HG02840 (cell line): ENCODE data around the gene SMIM28.
A peak's percentile ranks its signal among the peaks of the same experiment; 100 is the strongest.

Experiments
- ATAC-seq: cut with Tn5 transposase; IDR thresholded peaks from one replicate; pipeline ENCODE4 v1.9.1; 2021; ENCODE audit warnings: mild to moderate bottlenecking, moderate library complexity, moderate number of reproducible peaks; ENCODE audit not compliant: unreplicated experiment, low FRiP score

The SMIM28 gene

GRCh38 chr6:138372711-138373463 lies 4.8 kb upstream of the SMIM28 start:
- no peak for ATAC-seq

GRCh38 chr6:138374230-138374629 lies 3.5 kb upstream of the SMIM28 start:
- ATAC-seq, result no peak

- no peak for ATAC-seq
These were observed 2.9 kb upstream of the SMIM28 start for GRCh38 chr6:138374815-138375214.

GRCh38 chr6:138377042-138377441 lies 663 bp upstream of the SMIM28 start:
- no peak for ATAC-seq

GRCh38 chr6:138378463-138378862 lies 758 bp downstream of the SMIM28 start:
- ATAC-seq, result no peak

- no peak for ATAC-seq
These were observed 5.0 kb downstream of the SMIM28 start for GRCh38 chr6:138382498-138383265.

- no peak for ATAC-seq
These were observed 6.1 kb downstream of the SMIM28 start for GRCh38 chr6:138383776-138384175.

- no peak for ATAC-seq
These were observed 9.2 kb downstream of the SMIM28 start for GRCh38 chr6:138386897-138387296.

GRCh38 chr6:138387577-138388368 lies 10.1 kb downstream of the SMIM28 start:
- no peak for ATAC-seq

GRCh38 chr6:138389551-138389950 lies 11.8 kb downstream of the SMIM28 start:
- ATAC-seq, result no peak

- no peak for ATAC-seq
These were observed 16.4 kb downstream of the SMIM28 start for GRCh38 chr6:138393871-138394783.

GRCh38 chr6:138396709-138397108 lies 19.0 kb downstream of the SMIM28 start:
- no peak for ATAC-seq

- no peak for ATAC-seq
These were observed 19.7 kb downstream of the SMIM28 start for GRCh38 chr6:138397128-138398122.

- ATAC-seq, result no peak
These were observed 22.6 kb downstream of the SMIM28 start for GRCh38 chr6:138400326-138400725.

GRCh38 chr6:138401960-138402837 lies 24.5 kb downstream of the SMIM28 start:
- ATAC-seq, result no peak

- no peak for ATAC-seq
These were observed 25.1 kb downstream of the SMIM28 start for GRCh38 chr6:138402838-138403187.

GRCh38 chr6:138403324-138403800 lies 25.7 kb downstream of the SMIM28 start:
- peak; percentile 20 for ATAC-seq
